ENCODE data around the gene DNAJC6. TPM values are rescaled to one million over a fixed set of nuclear protein-coding genes. Genes with fewer than 3 reads are reported as not detected.

Gene DNAJC6
- total RNA-seq, 1 experiment from 2014 or later, result 15.6 TPM

DNA sequence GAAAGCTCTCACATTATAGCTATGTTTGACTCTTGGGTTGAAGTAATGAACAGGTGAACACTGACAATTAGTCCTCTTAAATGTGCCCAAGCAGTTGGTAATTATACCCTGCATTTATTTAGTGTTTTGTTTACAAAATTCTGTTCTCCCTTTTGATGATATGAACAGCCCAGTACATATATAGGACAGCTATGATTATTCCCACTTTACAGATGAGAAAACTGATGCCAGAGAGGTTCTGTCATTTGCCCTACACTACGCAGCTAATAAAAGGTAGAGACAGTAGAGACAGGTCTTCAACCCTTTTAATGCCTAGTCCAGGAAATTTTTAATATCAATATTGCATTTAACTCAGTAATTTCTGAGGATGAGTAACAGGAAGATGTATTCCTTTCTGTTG lies 46.1 kb upstream of the DNAJC6 start:
- no peak overlapping the region for H3K4me2 ChIP-seq
- no peak overlapping the region for H3K27ac ChIP-seq
- no peaks in the 10 kb centered on the region; the same call in 1 of the 2 replicates for H3K9me2 ChIP-seq (ENCODE audit: insufficient read depth)
- intact Hi-C loops (cut with micrococcal nuclease; ENCODE audit: unreplicated experiment), result no loop called here
- H3K79me2 ChIP-seq (ENCODE audit: low read depth), result no peaks in the 10 kb centered on the region
- H3F3A ChIP-seq (ENCODE audit: insufficient read depth, low read depth), result peaks cover 3% of the 10 kb centered on the region; the same call in 1 of the 2 replicates
- H3K4me3 ChIP-seq, result no peak overlapping the region
- H4K20me1 ChIP-seq (ENCODE audit: insufficient read depth), result no peaks in the 10 kb centered on the region
- no TSS peak for BruUV-seq (replicated peaks)
- no peaks in the 10 kb centered on the region for H3K36me3 ChIP-seq (ENCODE audit: low read depth)
- ChIA-PET POLR2A (ENCODE audit: unreplicated experiment) (no interaction called here), CTCF (no interaction called here)
- H3K4me1 ChIP-seq (replicated peaks; ENCODE audit: insufficient read depth), result peaks cover 13% of the 10 kb centered on the region; the same call in 1 of the 2 replicates
- no peaks in the 10 kb centered on the region for H3K9me3 ChIP-seq (ENCODE audit: insufficient read depth, low read depth)
- no peak overlapping the region for H2AFZ ChIP-seq
- no peak for DNase-seq
- no peaks in the 10 kb centered on the region for H3K27me3 ChIP-seq (ENCODE audit: insufficient read depth, low read depth)
- TF ChIP-seq, protein P1, sequence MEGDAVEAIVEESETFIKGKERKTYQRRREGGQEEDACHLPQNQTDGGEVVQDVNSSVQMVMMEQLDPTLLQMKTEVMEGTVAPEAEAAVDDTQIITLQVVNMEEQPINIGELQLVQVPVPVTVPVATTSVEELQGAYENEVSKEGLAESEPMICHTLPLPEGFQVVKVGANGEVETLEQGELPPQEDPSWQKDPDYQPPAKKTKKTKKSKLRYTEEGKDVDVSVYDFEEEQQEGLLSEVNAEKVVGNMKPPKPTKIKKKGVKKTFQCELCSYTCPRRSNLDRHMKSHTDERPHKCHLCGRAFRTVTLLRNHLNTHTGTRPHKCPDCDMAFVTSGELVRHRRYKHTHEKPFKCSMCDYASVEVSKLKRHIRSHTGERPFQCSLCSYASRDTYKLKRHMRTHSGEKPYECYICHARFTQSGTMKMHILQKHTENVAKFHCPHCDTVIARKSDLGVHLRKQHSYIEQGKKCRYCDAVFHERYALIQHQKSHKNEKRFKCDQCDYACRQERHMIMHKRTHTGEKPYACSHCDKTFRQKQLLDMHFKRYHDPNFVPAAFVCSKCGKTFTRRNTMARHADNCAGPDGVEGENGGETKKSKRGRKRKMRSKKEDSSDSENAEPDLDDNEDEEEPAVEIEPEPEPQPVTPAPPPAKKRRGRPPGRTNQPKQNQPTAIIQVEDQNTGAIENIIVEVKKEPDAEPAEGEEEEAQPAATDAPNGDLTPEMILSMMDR (conservative IDR thresholded peaks at IDR 0.05), result no peak
- TF ChIP-seq EZH2 (IDR thresholded peaks at IDR 0.05; ENCODE audit: low read depth), result no peak

DNA sequence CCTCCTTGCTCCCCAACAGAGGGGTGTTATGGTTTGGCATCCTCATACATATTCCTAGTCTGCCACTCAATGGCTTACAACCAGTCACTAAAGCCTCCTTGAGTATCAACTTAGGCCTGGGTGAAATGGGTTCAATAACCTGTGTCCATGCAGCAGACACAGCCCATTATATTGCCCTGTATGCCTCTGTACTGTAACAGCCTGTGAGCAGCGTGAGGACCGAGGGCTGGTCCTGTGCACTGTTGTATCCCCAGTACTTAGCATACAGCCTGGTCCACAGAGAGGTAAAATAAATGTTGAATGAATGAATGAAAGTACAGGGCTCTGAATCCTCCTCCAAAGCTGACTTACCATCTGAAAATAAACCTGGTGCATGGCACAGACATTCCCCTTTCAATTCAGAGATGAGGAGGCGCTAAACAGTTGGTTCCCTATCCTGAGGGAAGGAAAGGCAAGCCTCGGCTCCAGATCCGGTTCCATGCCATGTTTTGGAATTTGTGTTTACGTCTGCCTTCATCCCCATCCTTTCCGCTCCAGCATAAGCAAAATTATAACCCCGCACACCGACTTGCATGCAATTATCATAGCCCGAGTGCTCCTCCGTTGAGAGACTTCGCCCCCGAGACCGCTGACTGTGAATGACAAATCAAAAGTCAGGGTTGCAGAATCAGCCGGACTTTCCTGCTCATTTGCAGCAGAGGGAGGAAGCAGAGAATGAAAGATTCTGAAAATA lies 45.0 kb upstream of the DNAJC6 start:
- Histone ChIP-seq H3K36me3 (ENCODE audit: low read depth) (no peaks in the 10 kb centered on the region), H3K79me2 (ENCODE audit: low read depth) (no peaks in the 10 kb centered on the region), H2AFZ (no peak overlapping the region), H3K4me1 (replicated peaks; ENCODE audit: insufficient read depth) (peaks cover 13% of the 10 kb centered on the region; the same call in 1 of the 2 replicates), H3K4me2 (no peak overlapping the region), H3K27ac (no peak overlapping the region), H3K9me3 (ENCODE audit: insufficient read depth, low read depth) (no peaks in the 10 kb centered on the region), H3K27me3 (ENCODE audit: insufficient read depth, low read depth) (no peaks in the 10 kb centered on the region), H4K20me1 (ENCODE audit: insufficient read depth) (no peaks in the 10 kb centered on the region), H3K9me2 (ENCODE audit: insufficient read depth) (no peaks in the 10 kb centered on the region), H3F3A (ENCODE audit: insufficient read depth, low read depth) (peaks cover 3% of the 10 kb centered on the region; the same call in 1 of the 2 replicates), H3K4me3 (no peak overlapping the region)
- intact Hi-C loops (cut with micrococcal nuclease; ENCODE audit: unreplicated experiment), result no loop called here
- TF ChIP-seq, protein P1 (conservative IDR thresholded peaks at IDR 0.05), result no peak
- no peak for TF ChIP-seq EZH2 (IDR thresholded peaks at IDR 0.05; ENCODE audit: low read depth)
- no TSS peak for BruUV-seq (replicated peaks)
- ChIA-PET CTCF (no interaction called here), POLR2A (ENCODE audit: unreplicated experiment) (no interaction called here)
- DNase-seq, result no peak

DNA sequence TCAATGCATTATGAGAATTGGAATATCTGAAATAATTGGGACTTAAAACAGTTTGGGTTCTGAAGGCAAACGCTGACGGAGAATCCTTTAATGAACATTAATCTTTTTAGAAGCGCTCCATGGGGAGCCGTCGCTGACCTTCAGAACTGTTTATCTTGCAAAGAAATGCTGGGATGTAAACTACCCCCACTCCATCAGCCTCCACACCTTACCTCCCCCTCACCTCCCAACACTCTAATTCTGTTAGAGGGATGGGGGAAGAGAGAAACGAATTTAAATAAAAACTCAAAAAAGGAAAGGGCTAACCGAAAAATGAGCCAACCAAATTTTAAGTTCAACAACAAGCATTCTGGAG lies 44.1 kb upstream of the DNAJC6 start:
- DNase-seq, result no peak
- Histone ChIP-seq H3K4me3 (no peak overlapping the region), H3K9me2 (ENCODE audit: insufficient read depth) (no peaks in the 10 kb centered on the region), H3K79me2 (ENCODE audit: low read depth) (no peaks in the 10 kb centered on the region), H3K9me3 (ENCODE audit: insufficient read depth, low read depth) (no peaks in the 10 kb centered on the region), H3K4me1 (replicated peaks; ENCODE audit: insufficient read depth) (peaks cover 9% of the 10 kb centered on the region; the same call in 1 of the 2 replicates), H2AFZ (no peak overlapping the region), H3K4me2 (no peak overlapping the region), H3K36me3 (ENCODE audit: low read depth) (no peaks in the 10 kb centered on the region), H4K20me1 (ENCODE audit: insufficient read depth) (no peaks in the 10 kb centered on the region), H3F3A (ENCODE audit: insufficient read depth, low read depth) (peaks cover 3% of the 10 kb centered on the region; the same call in 1 of the 2 replicates), H3K27me3 (ENCODE audit: insufficient read depth, low read depth) (no peaks in the 10 kb centered on the region), H3K27ac (no peak overlapping the region)
- CTCF ChIA-PET, result no interaction called here
- TF ChIP-seq EZH2 (IDR thresholded peaks at IDR 0.05; ENCODE audit: low read depth), result no peak
- TF ChIP-seq, protein P1 (conservative IDR thresholded peaks at IDR 0.05), result no peak
- intact Hi-C loops (cut with micrococcal nuclease; ENCODE audit: unreplicated experiment), result no loop called here
- POLR2A ChIA-PET (ENCODE audit: unreplicated experiment), result no interaction called here
- BruUV-seq (replicated peaks), result no TSS peak
